GM23338 (cell line): ENCODE results near the gene PML. TPM values are rescaled to one million over a fixed set of nuclear protein-coding genes. Genes with fewer than 3 reads are reported as not detected.

ENCODE experiments used
- ATAC-seq: fragments of 200-7000 bp; cut with Tn5 transposase; 3 replicates; pipeline ENCODE4 v1.9.1; 2020
- DNase-seq: peaks from one replicate; pipeline ENCODE4 v3.0.0-alpha.2; 2015; ENCODE audit warnings: low spot score
- H2AFZ ChIP-seq: fragments of 200-600 bp; sonication (generic); 2 replicates; pipeline ENCODE4 v1.8.0; 2016; ENCODE audit warnings: antibody characterized with exemption, mild to moderate bottlenecking, moderate library complexity
- H3F3A ChIP-seq: fragments of 200-600 bp; sonication (generic); replicated peaks from 2 replicates; pipeline ENCODE4 v1.8.0; 2017; ENCODE audit warnings: antibody characterized with exemption, mixed run types, low read depth
- H3K27ac ChIP-seq: fragments of 200-600 bp; sonication (generic); 2 replicates; pipeline ENCODE4 v1.6.1; 2016; ENCODE audit warnings: low read depth
- H3K27me3 ChIP-seq: fragments of 200-600 bp; sonication (generic); 2 replicates; pipeline ENCODE4 v1.8.0; 2016; ENCODE audit warnings: mild to moderate bottlenecking, mixed run types, moderate library complexity; ENCODE audit not compliant: insufficient read depth
- H3K36me3 ChIP-seq: fragments of 200-600 bp; sonication (generic); 2 replicates; pipeline ENCODE4 v1.8.0; 2016; ENCODE audit warnings: mild to moderate bottlenecking; ENCODE audit not compliant: insufficient read depth
- H3K4me1 ChIP-seq: fragments of 200-600 bp; sonication (generic); 2 replicates; pipeline ENCODE4 v1.8.0; 2016; ENCODE audit warnings: mild to moderate bottlenecking, moderate library complexity; ENCODE audit not compliant: insufficient read depth
- H3K4me2 ChIP-seq: fragments of 200-600 bp; sonication (generic); 2 replicates; pipeline ENCODE4 v1.7.1; 2017; ENCODE audit warnings: mixed run types
- H3K4me3 ChIP-seq: fragments of 200-600 bp; sonication (generic); 2 replicates; pipeline ENCODE4 v1.6.1; 2016; ENCODE audit warnings: mixed run types
- H3K79me2 ChIP-seq: fragments of 200-600 bp; sonication (generic); replicated peaks from 2 replicates; pipeline ENCODE4 v1.8.0; 2017; ENCODE audit warnings: mild to moderate bottlenecking; ENCODE audit not compliant: insufficient read depth
- H3K9me2 ChIP-seq: fragments of 200-600 bp; sonication (generic); 2 replicates; pipeline ENCODE4 v1.8.0; 2017; ENCODE audit not compliant: insufficient read depth
- H4K20me1 ChIP-seq: fragments of 200-600 bp; sonication (generic); replicated peaks from 2 replicates; pipeline ENCODE4 v1.8.0; 2017; ENCODE audit warnings: mild to moderate bottlenecking; ENCODE audit not compliant: insufficient read depth
- H3K27ac Mint-ChIP-seq: 2 replicates; pipeline ENCODE4 v1.8.0; 2020; ENCODE audit warnings: inconsistent platforms, mild to moderate bottlenecking, moderate library complexity, mixed read lengths
- H3K27me3 Mint-ChIP-seq: 3 replicates; pipeline ENCODE4 v1.8.0; 2022; ENCODE audit warnings: low read depth, mild to moderate bottlenecking, moderate library complexity, mixed read lengths, inconsistent platforms; ENCODE audit not compliant: insufficient read depth, poor library complexity
- H3K36me3 Mint-ChIP-seq: 3 replicates; pipeline ENCODE4 v1.8.0; 2021; ENCODE audit warnings: low read depth, mild to moderate bottlenecking, inconsistent platforms, moderate library complexity, mixed read lengths
- H3K4me1 Mint-ChIP-seq: 3 replicates; pipeline ENCODE4 v1.8.0; 2020; ENCODE audit warnings: mild to moderate bottlenecking, inconsistent platforms, mixed read lengths
- H3K4me3 Mint-ChIP-seq: 3 replicates; pipeline ENCODE4 v1.8.0; 2021; ENCODE audit warnings: moderate library complexity, mild to moderate bottlenecking, inconsistent platforms, mixed read lengths
- H3K9me3 Mint-ChIP-seq: 3 replicates; pipeline ENCODE4 v1.8.0; 2020; ENCODE audit warnings: moderate library complexity, mild to moderate bottlenecking, inconsistent platforms, mixed read lengths
- CTCF ChIP-seq, 2 experiments: fragments of 200-600 bp in 1 of 2; sonication (generic) in 1 of 2; conservative IDR thresholded peaks; 2 replicates each; pipeline versions ENCODE4 v1.5.1 to v1.6.1; 2016 to 2017; ENCODE audit warnings: antibody characterized with exemption in 2 of 2, low read depth in 2 of 2, mild to moderate bottlenecking in 2 of 2, moderate library complexity in 1 of 2
- ETS1 ChIP-seq: IDR thresholded peaks from 2 replicates; pipeline ENCODE4 v1.6.1; 2016; ENCODE audit warnings: antibody characterized with exemption
- EZH2 ChIP-seq: fragments of 200-600 bp; sonication (generic); IDR thresholded peaks from one replicate; pipeline ENCODE4 v1.8.0; 2017; ENCODE audit warnings: antibody characterized with exemption, mild to moderate bottlenecking, low read depth; ENCODE audit not compliant: unreplicated experiment
- EZH2phosphoT487 ChIP-seq: fragments of 200-600 bp; sonication (generic); IDR thresholded peaks from one replicate; pipeline ENCODE4 v1.8.1; 2018; ENCODE audit warnings: antibody characterized with exemption; ENCODE audit not compliant: unreplicated experiment
- JUNB ChIP-seq: IDR thresholded peaks from one replicate; pipeline ENCODE4 v1.6.1; 2016; ENCODE audit warnings: antibody characterized with exemption; ENCODE audit not compliant: unreplicated experiment
- NANOG ChIP-seq: IDR thresholded peaks from 2 replicates; pipeline ENCODE4 v1.6.1; 2016; ENCODE audit warnings: antibody characterized with exemption, borderline replicate concordance
- POLR2AphosphoS5 ChIP-seq: IDR thresholded peaks from 2 replicates; pipeline ENCODE4 v1.6.1; 2016; ENCODE audit warnings: antibody characterized with exemption, low read depth
- REST ChIP-seq: IDR thresholded peaks from one replicate; pipeline ENCODE4 v1.6.1; 2018; ENCODE audit warnings: antibody characterized with exemption; ENCODE audit not compliant: unreplicated experiment
- STAT1 ChIP-seq: IDR thresholded peaks from one replicate; pipeline ENCODE4 v1.6.1; 2016; ENCODE audit warnings: antibody characterized with exemption; ENCODE audit not compliant: unreplicated experiment
- ZNF114 ChIP-seq: fragments of 250-450 bp; sonication (Bioruptor Pico); IDR thresholded peaks from 2 replicates; pipeline ENCODE4 v1.5.0; 2020; ENCODE audit warnings: mild to moderate bottlenecking, moderate library complexity
- ZNF331 ChIP-seq: fragments of 250-450 bp; sonication (Bioruptor Pico); IDR thresholded peaks from 2 replicates; pipeline ENCODE4 v1.5.0; 2020; ENCODE audit warnings: low read depth, mild to moderate bottlenecking, moderate library complexity
- polyA plus RNA-seq: library from polyadenylated mRNA; unstranded; fragments of >200 nt; fragmentation: Nextera tagmentation; extraction: Ambion mirVana; gene quantifications from 2 replicates; pipeline ENCODE4 v1.2.1, GENCODE V29; 2016
- total RNA-seq: library from RNA; depleted of rRNA; stranded (reverse); fragments of >200 nt; shearing (Covaris generic); gene quantifications from 2 replicates; pipeline ENCODE4 v1.2.3, GENCODE V29; 2014

Gene PML
- total and polyA plus RNA-seq, 2 experiments from 2014 or later: 19.0 to 73.1 TPM

GRCh38 chr15:73990250-73991005 is 4.1 kb upstream of the PML start:
- Histone ChIP-seq H3K4me2 (no peak overlapping the region), H3K4me1 (peaks cover 6% of the 10 kb centered on the region), H3K9me2 (no peaks in the 10 kb centered on the region), H4K20me1 (no peaks in the 10 kb centered on the region), H2AFZ (no peak overlapping the region), H3K27me3 (peaks cover 4% of the 10 kb centered on the region; the same call in 1 of the 2 replicates), H3F3A (no peaks in the 10 kb centered on the region), H3K4me3 (no peak overlapping the region), H3K36me3 (no peaks in the 10 kb centered on the region), H3K27ac (no peak overlapping the region), H3K79me2 (peaks cover 4% of the 10 kb centered on the region)
- no peak overlapping the region; the same call in 1 of the 3 replicates for H3K4me3 Mint-ChIP-seq
- H3K36me3 Mint-ChIP-seq: no peaks in the 10 kb centered on the region
- TF ChIP-seq ETS1 (no peak), REST (no peak), EZH2 (no peak), STAT1 (no peak), CTCF (conservative IDR thresholded peaks at IDR 0.05; ENCODE audit: low read depth in 2 of 2) (no peak), POLR2AphosphoS5 (no peak), ZNF331 (no peak)
- no peak overlapping the region for H3K27ac Mint-ChIP-seq
- DNase-seq (no peak), ATAC-seq (no peak)
- peaks cover 7% of the 10 kb centered on the region; the same call in 2 of the 3 replicates for H3K4me1 Mint-ChIP-seq
- H3K27me3 Mint-ChIP-seq: peaks cover 26% of the 10 kb centered on the region
- H3K9me3 Mint-ChIP-seq: no peaks in the 10 kb centered on the region

GRCh38 chr15:73991260-73991659 is 3.3 kb upstream of the PML start:
- Mint-ChIP-seq H3K4me1 (peaks cover 11% of the 10 kb centered on the region; the same call in 2 of the 3 replicates), H3K36me3 (no peaks in the 10 kb centered on the region), H3K27me3 (peaks cover 26% of the 10 kb centered on the region), H3K4me3 (peak overlapping the region; percentile 71), H3K9me3 (no peaks in the 10 kb centered on the region), H3K27ac (no peak overlapping the region)
- ATAC-seq (no peak), DNase-seq (peak; percentile 21)
- Histone ChIP-seq H3K79me2 (peaks cover 12% of the 10 kb centered on the region), H3K9me2 (no peaks in the 10 kb centered on the region), H3K27me3 (peaks cover 4% of the 10 kb centered on the region; the same call in 1 of the 2 replicates), H3K36me3 (no peaks in the 10 kb centered on the region), H4K20me1 (no peaks in the 10 kb centered on the region), H3K4me2 (peak overlapping the region; percentile 91), H3F3A (no peaks in the 10 kb centered on the region), H3K4me1 (peaks cover 9% of the 10 kb centered on the region), H3K27ac (no peak overlapping the region), H3K4me3 (peak overlapping the region; percentile 86), H2AFZ (0 out of 2 replicates have a peak overlapping the region, but pooled peaks have one; percentile 78)
- no peak for TF ChIP-seq JUNB
- no peak for TF ChIP-seq STAT1
- TF ChIP-seq ZNF331: no peak
- no peak for TF ChIP-seq EZH2phosphoT487
- no peak for TF ChIP-seq POLR2AphosphoS5
- TF ChIP-seq EZH2: no peak
- no peak for TF ChIP-seq ETS1
- no peak for TF ChIP-seq NANOG
- TF ChIP-seq ZNF114 (CRISPR knock-in tag): no peak
- TF ChIP-seq REST: no peak
